Heart right ventricle (tissue), 16 donors: ENCODE data around the gene ARRDC1. TPM values are rescaled to one million over a fixed set of nuclear protein-coding genes. Genes with fewer than 3 reads are reported as not detected.

Source experiments
- ATAC-seq, 8 donors: fragments of 200-7000 bp; cut with Tn5 transposase; one replicate each; pipeline ENCODE4 v1.9.1; 2020; ENCODE audit warnings: mild to moderate bottlenecking in 8 of 8, moderate library complexity in 8 of 8, moderate number of reproducible peaks in 1 of 8
- DNase-seq, 2 donors: peaks; one replicate each; pipeline ENCODE4 v3.0.0-alpha.2; 2020
- H3K27ac ChIP-seq, 10 donors: fragments of 200-600 bp; sonication (generic) in 2 of 10; one replicate each; pipeline versions ENCODE4 v1.5.0 to v1.8.0; 2020 to 2022; ENCODE audit warnings: mild to moderate bottlenecking in 3 of 10
- H3K27me3 ChIP-seq, 7 donors: fragments of 200-600 bp; one replicate each; pipeline ENCODE4 v1.8.0; 2021 to 2022; ENCODE audit warnings: mild to moderate bottlenecking in 2 of 7
- H3K36me3 ChIP-seq, 9 donors: fragments of 200-600 bp; sonication (generic) in 1 of 9; one replicate each; pipeline versions ENCODE4 v1.5.0 to v1.8.0; 2020 to 2022; ENCODE audit warnings: mild to moderate bottlenecking in 2 of 9
- H3K4me1 ChIP-seq, 9 donors: fragments of 200-600 bp; sonication (generic) in 1 of 9; one replicate each; pipeline versions ENCODE4 v1.5.0 to v1.8.0; 2020 to 2022; ENCODE audit warnings: mild to moderate bottlenecking in 4 of 9
- H3K4me3 ChIP-seq, 10 donors: fragments of 200-600 bp; sonication (generic) in 2 of 10; one replicate each; pipeline versions ENCODE4 v1.5.0 to v1.8.0; 2020 to 2022; ENCODE audit warnings: mild to moderate bottlenecking in 7 of 10, moderate library complexity in 2 of 10
- H3K9me3 ChIP-seq, 11 donors: fragments of 200-600 bp in 10 of 11; sonication (generic) in 2 of 11; one replicate each; pipeline versions ENCODE4 v1.5.0 to v1.8.0; 2013 to 2022; ENCODE audit warnings: mild to moderate bottlenecking in 2 of 11, control low read depth in 1 of 11, moderate library complexity in 1 of 11
- WGBS, 2 donors: extraction: QIAGEN DNeasy Blood & Tissue Kit; methylation state at CpG; one replicate each; pipeline ENCODE4 v1.1.7; 2013; ENCODE audit warnings: inconsistent platforms in 1 of 2; 5-methylcytosine and 5-hydroxymethylcytosine counted together
- intact Hi-C, 10 donors: fragments of 100-400 bp; cut with DNase I; formaldehyde crosslinking; loops; one replicate each; pipeline versions ENCODE4 v1.11.1 to v1.14.2; 2022
- long read RNA-seq, 3 donors: library from polyadenylated mRNA; unstranded; transcript quantifications; one replicate each; pipeline ENCODE4 v2.0.0, GENCODE V29; 2020 to 2021
- polyA plus RNA-seq, 2 donors: library from polyadenylated mRNA; stranded (reverse); fragments of 200-250 nt; gene quantifications; one replicate each; pipeline ENCODE4 v1.2.3, GENCODE V29; 2013
- total RNA-seq, 10 donors: library from RNA; stranded (reverse); fragmentation: NEBNext Ultra II Directional in 3 of 10; extraction: Animal tissue kit (Norgen Biotek cat#: 25700) in 3 of 10; gene quantifications; one replicate each; pipeline versions ENCODE4 v1.2.1 to v1.2.4, GENCODE V29; 2021 to 2023
- TF ChIP-seq, protein P1 (sequence below), 9 donors: fragments of 200-600 bp; sonication (generic) in 2 of 9; IDR thresholded peaks; one replicate each; pipeline versions ENCODE4 v1.5.0 to v1.8.0; 2021 to 2022; ENCODE audit warnings: antibody characterized with exemption in 9 of 9, mild to moderate bottlenecking in 5 of 9, moderate library complexity in 1 of 9
- donor health status: Arrhythmogenic right ventricular cardiomyopathy.
- donor health status: ischemic (EF 13 %, LVEDD 7.1; RV severe dilation, severe dysfunction).
- donor health status: healthy with polysubstance abuse.
- donor health status: DM: no; HTN: yes; CAD: no.
- donor health status: DM: no; HTN: no; CAD: no.
- donor health status: ischemic (EF 25% LVEDD 6.9; RV normal size, moderate dysfunction).
- donor health status: ischemic (EF 25% LVEDD 5.7; RV mildly dilated, moderate dysfunction).
- donor health status: healthy.
- donor health status: DM: yes; HTN: yes; CAD: no.
- donor health status: Ischemic cardiomyopathy.
- donor health status: ischemic (EF 35%, LVEDD 5.7; RV mildly dilated, moderate dysfunction).
- donor health status: nonischemic (EF 11% LVEDD 7.7; RV severe dilation, severe dysfunction).
- donor health status: DM: yes; HTN: yes; CAD: no.
- donor health status: PGD.
- donor health status: ischemic (EF 29% LVEDD 5.4; RV normal size, mild dysfunction).
- donor health status: nonischemic (EF 23%, LVEDD 6.1; RV moderate dilation, normal function).

ARRDC1 gene, protein sequence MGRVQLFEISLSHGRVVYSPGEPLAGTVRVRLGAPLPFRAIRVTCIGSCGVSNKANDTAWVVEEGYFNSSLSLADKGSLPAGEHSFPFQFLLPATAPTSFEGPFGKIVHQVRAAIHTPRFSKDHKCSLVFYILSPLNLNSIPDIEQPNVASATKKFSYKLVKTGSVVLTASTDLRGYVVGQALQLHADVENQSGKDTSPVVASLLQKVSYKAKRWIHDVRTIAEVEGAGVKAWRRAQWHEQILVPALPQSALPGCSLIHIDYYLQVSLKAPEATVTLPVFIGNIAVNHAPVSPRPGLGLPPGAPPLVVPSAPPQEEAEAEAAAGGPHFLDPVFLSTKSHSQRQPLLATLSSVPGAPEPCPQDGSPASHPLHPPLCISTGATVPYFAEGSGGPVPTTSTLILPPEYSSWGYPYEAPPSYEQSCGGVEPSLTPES
- total RNA-seq (10 to 100 TPM; 10.3 to 20.3 (median 14.1) TPM), polyA plus RNA-seq (10 to 100 TPM; 28.3 to 93.1 TPM)
- long read RNA-seq, donor 1, transcript ARRDC1-201 (8 exons, 1,586 nt): major isoform, 9 of 20 reads
- long read RNA-seq, donor 1, partial matches to known transcripts: 7 of 20 reads
- long read RNA-seq, donor 1, other reads (novel, unspliced or antisense): 4 of 20 reads
- long read RNA-seq, donor 2, transcript ARRDC1-201 (8 exons, 1,586 nt): major isoform, 11 of 26 reads
- long read RNA-seq, donor 2, partial matches to known transcripts: 11 of 26 reads
- long read RNA-seq, donor 2, other reads (novel, unspliced or antisense): 4 of 26 reads
- long read RNA-seq, donor 3, transcript ARRDC1-201 (8 exons, 1,586 nt): major isoform, 25 of 61 reads
- long read RNA-seq, donor 3, partial matches to known transcripts: 14 of 61 reads
- long read RNA-seq, donor 3, other reads (novel, unspliced or antisense): 22 of 61 reads

DNA sequence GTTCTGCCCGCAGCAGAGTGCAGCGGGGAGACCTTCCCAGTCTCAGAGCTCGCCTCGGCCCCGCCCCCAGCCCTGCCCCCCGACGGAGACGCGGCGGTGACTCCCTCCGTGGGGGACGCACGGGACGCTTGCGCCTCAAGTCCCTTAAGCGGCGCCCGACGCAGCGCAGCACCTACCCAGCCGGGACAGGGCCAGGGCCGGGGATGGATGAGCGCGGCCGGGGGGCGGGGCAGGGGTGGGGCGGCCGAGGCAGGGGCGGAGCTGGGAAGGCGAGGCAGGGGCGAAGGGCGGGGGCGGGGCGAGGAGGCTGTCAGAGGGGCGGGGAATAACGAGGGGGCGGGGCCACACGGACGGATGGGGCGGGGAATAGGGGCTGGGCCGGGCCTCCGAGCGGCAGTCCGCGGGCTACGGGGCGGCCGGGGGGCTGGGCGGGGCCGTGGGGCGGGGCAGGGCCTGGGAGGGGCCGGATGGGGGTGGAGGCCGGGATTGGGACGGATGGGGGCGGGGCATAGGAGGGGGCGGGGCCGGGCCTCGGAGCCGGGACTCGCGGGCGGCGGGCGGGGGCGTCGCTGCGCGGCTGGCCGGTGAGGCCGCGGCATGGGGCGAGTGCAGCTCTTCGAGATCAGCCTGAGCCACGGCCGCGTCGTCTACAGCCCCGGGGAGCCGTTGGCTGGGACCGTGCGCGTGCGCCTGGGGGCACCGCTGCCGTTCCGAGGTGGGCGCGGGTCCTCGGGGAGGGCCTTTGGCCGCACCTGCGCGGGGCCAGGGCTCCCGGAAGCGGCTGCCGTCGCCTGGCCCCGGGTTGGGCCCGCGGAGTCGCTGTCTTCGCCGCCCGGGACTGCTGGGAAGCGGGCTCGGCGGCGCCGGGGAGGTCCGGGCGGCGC is at the start of gene ARRDC1:
ARRDC1 (plus strand) TSS at position 566 of the 884 bp plus-strand sequence; CDS start at position 598, 32 bp downstream.
- Histone ChIP-seq H3K36me3 (peaks cover 0 to 5% (median 0%) of the 10 kb centered on the region in 9 donors), H3K27ac (peak within 1 kb of the TSS; percentile 80 to 95 (median 91)), H3K9me3 (no peaks in the 10 kb centered on the region), H3K4me3 (peak within 1 kb of the TSS; percentile 64 to 90 (median 78)), H3K4me1 (peaks cover 15 to 47% (median 29%) of the 10 kb centered on the region in 9 donors), H3K27me3 (no peaks in the 10 kb centered on the region)
- ATAC-seq (peak; percentile 86 to 92 (median 88)), DNase-seq (peak; percentile 92 to 93)
- intact Hi-C loops: loop anchor here in 4 of 10 donors (1.0 to 10.0 kb wide), 3 partner anchors 13 to 151 kb away; partner anchors contain the start of genes DPH7 (in 2 of the 4) and NSMF (in 1 of the 4)
- 0 to 1% methylated on average over 69 to 108 of the region's 111 CpGs for WGBS, 2 donors
- TF ChIP-seq, protein P1, sequence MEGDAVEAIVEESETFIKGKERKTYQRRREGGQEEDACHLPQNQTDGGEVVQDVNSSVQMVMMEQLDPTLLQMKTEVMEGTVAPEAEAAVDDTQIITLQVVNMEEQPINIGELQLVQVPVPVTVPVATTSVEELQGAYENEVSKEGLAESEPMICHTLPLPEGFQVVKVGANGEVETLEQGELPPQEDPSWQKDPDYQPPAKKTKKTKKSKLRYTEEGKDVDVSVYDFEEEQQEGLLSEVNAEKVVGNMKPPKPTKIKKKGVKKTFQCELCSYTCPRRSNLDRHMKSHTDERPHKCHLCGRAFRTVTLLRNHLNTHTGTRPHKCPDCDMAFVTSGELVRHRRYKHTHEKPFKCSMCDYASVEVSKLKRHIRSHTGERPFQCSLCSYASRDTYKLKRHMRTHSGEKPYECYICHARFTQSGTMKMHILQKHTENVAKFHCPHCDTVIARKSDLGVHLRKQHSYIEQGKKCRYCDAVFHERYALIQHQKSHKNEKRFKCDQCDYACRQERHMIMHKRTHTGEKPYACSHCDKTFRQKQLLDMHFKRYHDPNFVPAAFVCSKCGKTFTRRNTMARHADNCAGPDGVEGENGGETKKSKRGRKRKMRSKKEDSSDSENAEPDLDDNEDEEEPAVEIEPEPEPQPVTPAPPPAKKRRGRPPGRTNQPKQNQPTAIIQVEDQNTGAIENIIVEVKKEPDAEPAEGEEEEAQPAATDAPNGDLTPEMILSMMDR (IDR thresholded peaks at IDR 0.05): peak in 1 of 9 donors; percentile 10

DNA sequence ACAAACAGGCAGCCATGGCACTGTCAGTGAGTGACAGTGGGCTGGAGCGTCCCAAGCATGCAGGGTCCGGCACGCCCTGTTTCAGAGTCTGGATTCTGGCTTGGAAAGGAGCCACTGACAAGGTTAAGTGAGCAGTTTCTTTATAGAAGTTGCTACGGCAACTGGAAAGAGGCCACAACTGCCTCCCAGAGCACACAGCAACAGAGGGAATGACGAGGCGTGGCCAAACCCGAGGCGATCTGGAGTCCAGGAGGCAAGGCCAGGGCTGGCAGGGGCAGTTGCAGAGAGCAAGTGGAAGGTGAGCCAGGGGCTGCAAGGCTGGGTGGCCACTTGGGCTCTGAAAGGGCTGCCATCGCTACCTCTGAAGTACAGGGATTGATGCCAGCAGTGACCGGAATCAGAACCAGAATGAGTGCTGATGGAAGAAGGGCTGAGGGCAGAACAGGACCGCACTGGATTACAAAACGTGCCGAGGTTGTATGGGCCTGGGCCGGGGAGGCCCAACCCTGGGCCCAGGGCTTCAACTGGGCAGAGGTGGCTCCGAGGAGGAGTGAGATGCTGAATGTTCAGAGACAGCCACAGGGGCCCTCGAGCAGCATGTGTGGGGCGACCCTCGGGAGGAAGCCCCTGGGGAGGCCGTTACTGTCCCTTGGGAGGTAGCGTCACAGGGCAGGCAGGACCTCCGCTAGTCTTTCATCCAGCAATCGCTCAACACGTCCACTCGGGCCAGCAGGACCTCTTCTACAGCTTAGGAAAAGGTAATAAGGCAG is 49.2 kb upstream of the ARRDC1 start:
- DNase-seq: peak in 1 of 2 donors; percentile 49
- Histone ChIP-seq H3K36me3 (peaks cover 0 to 81% (median 20%) of the 10 kb centered on the region in 9 donors), H3K9me3 (no peaks in the 10 kb centered on the region), H3K4me1 (peaks cover 0 to 19% (median 8%) of the 10 kb centered on the region in 9 donors), H3K27me3 (no peaks in the 10 kb centered on the region), H3K27ac (peak overlapping the region in 2 of 10 donors; percentile 2 to 29), H3K4me3 (no peak overlapping the region)
- ATAC-seq: peak in 2 of 8 donors; percentile 8 to 28
- 77 to 84% methylated on average over 24 of the region's 24 CpGs for WGBS, 2 donors
- intact Hi-C loops: no loop called here
- TF ChIP-seq, protein P1 (IDR thresholded peaks at IDR 0.05): no peak

DNA sequence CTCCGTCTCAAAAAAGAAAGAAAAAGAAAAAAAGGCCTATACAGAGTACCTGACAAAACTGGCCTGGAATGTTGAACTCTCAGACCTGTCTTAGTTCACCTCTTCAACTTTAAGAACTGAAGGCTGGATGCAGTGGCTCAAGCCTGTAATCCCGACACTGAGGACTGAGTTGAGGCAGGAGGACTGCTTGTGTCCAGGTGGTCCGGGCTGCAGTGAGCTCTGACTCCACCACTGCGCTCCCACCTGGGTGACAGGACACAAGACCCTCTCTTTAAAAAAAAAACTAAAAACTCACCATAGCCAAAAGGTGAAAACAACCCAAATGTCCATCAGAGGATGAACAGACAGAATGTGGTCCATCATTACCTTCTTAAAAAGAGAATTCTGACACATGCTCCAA is 47.4 kb upstream of the ARRDC1 start:
- Histone ChIP-seq H3K4me3 (no peak overlapping the region), H3K27ac (no peak overlapping the region), H3K36me3 (peaks cover 0 to 94% (median 24%) of the 10 kb centered on the region in 9 donors), H3K9me3 (no peaks in the 10 kb centered on the region), H3K27me3 (no peaks in the 10 kb centered on the region), H3K4me1 (peaks cover 0 to 8% (median 0%) of the 10 kb centered on the region in 9 donors)
- intact Hi-C loops: no loop called here
- 95 to 98% methylated on average over 4 of the region's 4 CpGs for WGBS, 2 donors
- ATAC-seq (no peak), DNase-seq (no peak)
- TF ChIP-seq, protein P1 (IDR thresholded peaks at IDR 0.05): no peak
